ENCODE data around the gene GTPBP6.
"Not testable (repeated sequence)": the region's sequence is repeated elsewhere in the genome, so short reads cannot be mapped to it uniquely, and the experiment has no call there.

The GTPBP6 gene

GRCh38 chrX:290476-291166 lies 28.0 kb downstream of the GTPBP6 start:
- no peak for FAIRE-seq

- FAIRE-seq, result no peak
These were observed 30.0 kb downstream of the GTPBP6 start for GRCh38 chrX:288561-288991.

GRCh38 chrX:287670-288069 lies 30.9 kb downstream of the GTPBP6 start:
- FAIRE-seq, result no peak

- no peak for FAIRE-seq
These were observed 33.4 kb downstream of the GTPBP6 start for GRCh38 chrX:285076-285677.

GRCh38 chrX:283115-283845 lies 35.3 kb downstream of the GTPBP6 start:
- peak; percentile 55 for FAIRE-seq

- FAIRE-seq, result not testable (repeated sequence)
These were observed 36.5 kb downstream of the GTPBP6 start for GRCh38 chrX:282000-282681.

GRCh38 chrX:281166-281999 lies 37.2 kb downstream of the GTPBP6 start, which contains the start of gene PLCXD1:
TSS of gene PLCXD1 (plus strand) at chrX:281381. CDS start at chrX:284188, 2,807 bp downstream.
- no peak for FAIRE-seq

- not testable (repeated sequence) for FAIRE-seq
These were observed 37.9 kb downstream of the GTPBP6 start for GRCh38 chrX:280722-281121.

- FAIRE-seq, result not testable (repeated sequence)
These were observed 38.6 kb downstream of the GTPBP6 start for GRCh38 chrX:279757-280604.

- FAIRE-seq, result no peak
These were observed 41.9 kb downstream of the GTPBP6 start for GRCh38 chrX:276581-277201.

GRCh38 chrX:275967-276580 lies 42.5 kb downstream of the GTPBP6 start:
- no peak for FAIRE-seq

- no peak for FAIRE-seq
These were observed 43.1 kb downstream of the GTPBP6 start for GRCh38 chrX:275476-275966.

GRCh38 chrX:274904-275475 lies 43.6 kb downstream of the GTPBP6 start:
- FAIRE-seq, result no peak

GRCh38 chrX:270848-271367 lies 47.7 kb downstream of the GTPBP6 start:
- no peak for FAIRE-seq

GRCh38 chrX:267771-268261 lies 50.8 kb downstream of the GTPBP6 start:
- FAIRE-seq, result no peak

GRCh38 chrX:265502-265901 lies 53.1 kb downstream of the GTPBP6 start:
- no peak for FAIRE-seq

- FAIRE-seq, result no peak
These were observed 53.8 kb downstream of the GTPBP6 start for GRCh38 chrX:264634-265455.

- FAIRE-seq, result not testable (repeated sequence)
These were observed 54.6 kb downstream of the GTPBP6 start for GRCh38 chrX:264006-264405.
